Neural crest cell (in vitro differentiated cells): ENCODE measurements around the gene NPLOC4. TPM values are rescaled to one million over a fixed set of nuclear protein-coding genes. Genes with fewer than 3 reads are reported as not detected.
"Not testable (repeated sequence)": the region's sequence is repeated elsewhere in the genome, so short reads cannot be mapped to it uniquely, and the experiment has no call there.

Experiments used
- DNase-seq: peaks from one replicate; pipeline ENCODE4 v3.0.0; 2021; ENCODE audit warnings: low read depth, mixed read lengths, low spot score
- H3K27ac Mint-ChIP-seq: one replicate; pipeline ENCODE4 v1.8.0; 2021; ENCODE audit warnings: mild to moderate bottlenecking, mixed read lengths; ENCODE audit not compliant: unreplicated experiment
- H3K27me3 Mint-ChIP-seq: 2 replicates; pipeline ENCODE4 v1.8.0; 2021; ENCODE audit warnings: low read depth, mild to moderate bottlenecking, mixed read lengths
- H3K36me3 Mint-ChIP-seq: 2 replicates; pipeline ENCODE4 v1.8.0; 2021; ENCODE audit warnings: low read depth, mild to moderate bottlenecking, mixed read lengths
- H3K4me1 Mint-ChIP-seq: 2 replicates; pipeline ENCODE4 v1.8.0; 2021; ENCODE audit warnings: mixed read lengths
- H3K4me3 Mint-ChIP-seq: one replicate; pipeline ENCODE4 v1.8.0; 2021; ENCODE audit warnings: mild to moderate bottlenecking, mixed read lengths
- H3K9me3 Mint-ChIP-seq: 2 replicates; pipeline ENCODE4 v1.8.0; 2021; ENCODE audit warnings: mixed read lengths
- total RNA-seq: library from RNA; stranded (reverse); gene quantifications from 2 replicates; pipeline ENCODE4 v1.2.1, GENCODE V29; 2021
- TF ChIP-seq, protein P1 (sequence below): fragments of 200-600 bp; sonication (generic); conservative IDR thresholded peaks from 2 replicates; pipeline ENCODE4 v1.5.0; 2021; ENCODE audit warnings: antibody characterized with exemption, mild to moderate bottlenecking

Gene NPLOC4
- total RNA-seq, 1 donor from 2014 or later = 97.7 TPM

DNA sequence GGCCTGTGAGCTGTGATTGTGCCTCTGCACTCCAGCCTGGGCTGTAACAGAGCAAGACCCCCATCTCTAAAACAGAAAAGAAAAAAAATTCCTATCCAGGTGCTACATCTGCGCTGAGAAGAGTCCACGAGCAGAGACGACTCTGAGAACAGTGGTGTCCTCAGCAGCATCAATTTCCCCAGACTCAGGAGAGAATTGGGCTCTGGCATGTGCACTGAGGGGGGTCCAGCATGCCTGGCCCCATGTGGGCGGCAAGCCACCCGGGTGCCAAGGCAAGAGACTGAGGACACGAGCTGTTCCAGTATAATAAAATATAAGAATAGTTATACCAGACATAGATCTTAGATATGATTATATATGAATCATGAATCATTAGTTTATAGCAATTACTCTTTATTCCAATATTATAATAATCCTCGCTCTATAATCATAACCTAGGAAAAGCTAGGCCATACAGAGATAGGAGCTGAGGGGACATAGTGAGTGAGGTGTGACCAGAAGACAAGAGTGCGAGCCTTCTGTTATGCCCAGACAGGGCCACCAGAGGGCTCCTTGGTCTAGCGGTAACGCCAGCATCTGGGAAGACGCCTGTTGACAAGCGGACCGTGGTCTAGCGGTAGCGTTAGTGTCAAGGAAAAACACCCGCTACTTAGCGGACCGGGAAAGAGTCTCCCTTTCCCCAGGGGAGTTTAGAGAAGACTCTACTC lies 38.8 kb upstream of the NPLOC4 start:
- peak; percentile 21 for DNase-seq
- H3K27ac Mint-ChIP-seq, H3K36me3 Mint-ChIP-seq, H3K9me3 Mint-ChIP-seq, H3K27me3 Mint-ChIP-seq, H3K4me1 Mint-ChIP-seq: not testable (repeated sequence)
- peak overlapping the region; percentile 77 for H3K4me3 Mint-ChIP-seq
- TF ChIP-seq, protein P1, sequence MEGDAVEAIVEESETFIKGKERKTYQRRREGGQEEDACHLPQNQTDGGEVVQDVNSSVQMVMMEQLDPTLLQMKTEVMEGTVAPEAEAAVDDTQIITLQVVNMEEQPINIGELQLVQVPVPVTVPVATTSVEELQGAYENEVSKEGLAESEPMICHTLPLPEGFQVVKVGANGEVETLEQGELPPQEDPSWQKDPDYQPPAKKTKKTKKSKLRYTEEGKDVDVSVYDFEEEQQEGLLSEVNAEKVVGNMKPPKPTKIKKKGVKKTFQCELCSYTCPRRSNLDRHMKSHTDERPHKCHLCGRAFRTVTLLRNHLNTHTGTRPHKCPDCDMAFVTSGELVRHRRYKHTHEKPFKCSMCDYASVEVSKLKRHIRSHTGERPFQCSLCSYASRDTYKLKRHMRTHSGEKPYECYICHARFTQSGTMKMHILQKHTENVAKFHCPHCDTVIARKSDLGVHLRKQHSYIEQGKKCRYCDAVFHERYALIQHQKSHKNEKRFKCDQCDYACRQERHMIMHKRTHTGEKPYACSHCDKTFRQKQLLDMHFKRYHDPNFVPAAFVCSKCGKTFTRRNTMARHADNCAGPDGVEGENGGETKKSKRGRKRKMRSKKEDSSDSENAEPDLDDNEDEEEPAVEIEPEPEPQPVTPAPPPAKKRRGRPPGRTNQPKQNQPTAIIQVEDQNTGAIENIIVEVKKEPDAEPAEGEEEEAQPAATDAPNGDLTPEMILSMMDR = peak; percentile 68

DNA sequence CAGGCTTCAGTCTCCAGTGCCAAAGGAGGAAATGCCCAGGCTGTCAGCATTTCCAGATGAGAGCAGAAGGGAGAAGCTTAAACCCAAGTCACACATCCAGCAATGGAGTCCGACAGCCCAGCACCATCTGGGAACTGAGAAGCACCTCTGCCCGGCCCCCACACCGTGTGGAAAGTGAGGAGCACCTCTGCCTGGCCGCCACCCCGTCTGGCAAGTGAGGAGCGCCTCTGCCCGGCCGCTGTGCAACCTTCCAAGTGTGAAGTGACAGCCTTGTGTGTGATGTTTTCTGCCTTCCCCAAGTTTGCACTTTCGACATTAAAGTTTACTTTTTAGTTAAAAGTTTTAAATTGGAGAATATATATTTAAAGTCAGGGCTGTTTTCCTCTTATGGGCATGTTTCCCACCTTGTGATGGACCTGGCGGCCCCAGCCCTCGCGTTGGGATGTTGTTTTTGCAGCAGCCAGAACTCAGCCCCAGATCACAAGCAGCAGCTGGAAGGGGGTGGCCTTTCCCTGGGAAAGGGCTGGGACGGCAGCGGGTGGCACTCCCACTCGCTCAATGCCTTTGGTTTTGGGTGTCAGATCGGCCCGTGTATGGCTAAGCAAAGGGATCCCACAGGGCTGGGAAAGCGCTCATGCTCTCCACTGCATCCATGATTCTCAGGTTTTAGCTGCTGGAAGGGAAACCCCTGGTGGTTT lies 36.8 kb upstream of the NPLOC4 start:
- Mint-ChIP-seq H3K36me3 (peaks cover 5% of the 10 kb centered on the region), H3K4me1 (peaks cover 10% of the 10 kb centered on the region), H3K27ac (no peak overlapping the region), H3K4me3 (no peak overlapping the region), H3K9me3 (no peaks in the 10 kb centered on the region), H3K27me3 (no peaks in the 10 kb centered on the region)
- DNase-seq = no peak
- TF ChIP-seq, protein P1 = no peak

DNA sequence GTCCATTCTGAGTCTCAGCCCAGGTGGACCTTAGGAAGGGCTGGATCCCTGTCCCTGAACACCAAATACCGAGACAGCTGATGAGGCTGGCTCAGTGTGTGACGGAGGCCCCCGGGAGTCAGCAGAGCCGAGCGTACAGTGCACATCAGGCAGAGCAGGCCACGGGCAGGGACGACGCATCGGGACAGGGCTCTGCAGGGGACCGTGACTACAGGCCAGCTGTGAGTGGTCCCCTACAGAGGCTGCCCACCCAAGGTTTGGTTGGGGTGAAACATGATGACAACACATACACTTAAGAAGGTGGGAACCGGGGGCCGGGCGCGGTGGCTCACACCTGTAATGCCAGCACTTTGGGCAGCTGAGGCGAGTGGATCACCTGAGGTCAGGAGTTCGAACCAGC lies 36.0 kb upstream of the NPLOC4 start:
- Mint-ChIP-seq H3K27ac (no peak overlapping the region), H3K27me3 (no peaks in the 10 kb centered on the region), H3K4me3 (no peak overlapping the region), H3K4me1 (peaks cover 16% of the 10 kb centered on the region), H3K36me3 (peaks cover 5% of the 10 kb centered on the region), H3K9me3 (no peaks in the 10 kb centered on the region)
- TF ChIP-seq, protein P1 = no peak
- no peak for DNase-seq

DNA sequence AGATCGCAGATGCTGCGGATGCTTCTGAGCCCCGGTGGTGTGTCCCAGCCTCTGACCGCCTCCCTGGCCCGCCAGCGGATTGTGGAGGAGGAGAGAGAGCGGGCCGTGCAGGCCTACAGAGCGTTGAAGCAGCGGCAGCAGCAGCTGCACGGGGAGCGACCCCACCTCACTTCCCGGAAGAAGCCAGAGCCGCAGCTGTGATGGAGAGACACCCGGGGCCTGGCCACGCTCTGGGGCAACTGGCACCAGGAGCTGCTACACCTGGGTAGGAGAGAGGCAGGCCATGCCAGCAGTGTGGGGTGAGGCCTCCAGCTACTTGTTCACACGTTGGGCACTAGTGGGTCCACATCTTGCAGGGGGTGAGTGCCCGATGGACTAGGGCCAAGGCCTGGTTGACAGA lies 35.6 kb upstream of the NPLOC4 start:
- H3K9me3 Mint-ChIP-seq = no peaks in the 10 kb centered on the region
- H3K27me3 Mint-ChIP-seq = no peaks in the 10 kb centered on the region
- H3K4me1 Mint-ChIP-seq = peaks cover 20% of the 10 kb centered on the region
- H3K36me3 Mint-ChIP-seq = peaks cover 5% of the 10 kb centered on the region
- no peak overlapping the region for H3K27ac Mint-ChIP-seq
- TF ChIP-seq, protein P1 = no peak
- H3K4me3 Mint-ChIP-seq = no peak overlapping the region
- no peak for DNase-seq

DNA sequence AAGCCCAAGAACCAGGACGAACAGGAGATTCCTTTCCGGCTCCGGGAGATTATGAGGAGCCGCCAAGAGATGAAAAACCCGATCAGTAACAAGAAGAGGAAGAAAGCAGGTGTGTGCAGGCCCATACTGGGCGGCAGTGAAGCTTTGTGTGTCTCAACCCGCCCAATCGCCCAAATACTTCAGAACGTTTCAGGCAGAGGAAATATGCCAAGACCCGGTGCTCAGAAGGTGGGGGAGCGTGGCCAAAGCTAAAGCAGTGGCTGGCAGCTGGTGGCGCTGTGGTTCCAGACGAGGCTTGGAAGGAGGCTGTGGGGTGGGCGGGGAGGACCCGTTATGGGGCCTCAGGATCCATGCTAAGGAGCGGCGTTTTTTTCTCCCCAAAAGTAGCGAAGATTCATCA lies 30.8 kb upstream of the NPLOC4 start:
- Mint-ChIP-seq H3K27ac (peak overlapping the region; percentile 81), H3K4me3 (peak overlapping the region; percentile 90)
- DNase-seq = no peak

More for the DNA sequence above, 30.8 kb upstream of the NPLOC4 start:
- H3K9me3 Mint-ChIP-seq = no peaks in the 10 kb centered on the region
- no peaks in the 10 kb centered on the region for H3K27me3 Mint-ChIP-seq
- TF ChIP-seq, protein P1 = no peak
- peaks cover 28% of the 10 kb centered on the region for H3K4me1 Mint-ChIP-seq
- H3K36me3 Mint-ChIP-seq = no peaks in the 10 kb centered on the region
